Midbrain (tissue), 1 donor: ENCODE data around the gene PTPRH.

Experiments
- DNase-seq: peaks from one replicate; lab custom pipeline; 2025; lab: John Stamatoyannopoulos, UW

Gene PTPRH

GRCh38 chr19:55208880-55209692, at the start of gene PTPRH:
Gene PTPRH, minus strand, starts transcription at chr19:55209501. Its CDS starts 68 bp downstream, at chr19:55209433.
- DNase-seq = no peak

GRCh38 chr19:55258476-55258827, 49.2 kb upstream of the PTPRH start:
- no peak for DNase-seq

- DNase-seq = no peak
These were observed 48.4 kb upstream of the PTPRH start for GRCh38 chr19:55257461-55258420.

- no peak for DNase-seq
These were observed 47.5 kb upstream of the PTPRH start for GRCh38 chr19:55256562-55257460.

- no peak for DNase-seq
These were observed 46.5 kb upstream of the PTPRH start for GRCh38 chr19:55255618-55256423.

GRCh38 chr19:55254625-55254977, 45.3 kb upstream of the PTPRH start:
- DNase-seq = no peak

- DNase-seq = peak; percentile 3
These were observed 44.7 kb upstream of the PTPRH start for GRCh38 chr19:55253842-55254624.

- no peak for DNase-seq
These were observed 43.7 kb upstream of the PTPRH start for GRCh38 chr19:55252760-55253663.

GRCh38 chr19:55251341-55252081, 42.2 kb upstream of the PTPRH start:
- DNase-seq = no peak

GRCh38 chr19:55250262-55251036, 41.1 kb upstream of the PTPRH start:
- no peak for DNase-seq

GRCh38 chr19:55249841-55250240, 40.5 kb upstream of the PTPRH start:
- DNase-seq = no peak

- no peak for DNase-seq
These were observed 39.4 kb upstream of the PTPRH start for GRCh38 chr19:55248704-55249103.

- DNase-seq = no peak
These were observed 38.9 kb upstream of the PTPRH start for GRCh38 chr19:55248166-55248675.

GRCh38 chr19:55247621-55248099, 38.4 kb upstream of the PTPRH start:
- DNase-seq = no peak

- DNase-seq = no peak
These were observed 37.5 kb upstream of the PTPRH start for GRCh38 chr19:55246462-55247451.
